Measurements from ENCODE around the gene UGT8.
A peak's percentile ranks its signal among the peaks of the same experiment; 100 is the strongest.
"Not testable (repeated sequence)": the region's sequence is repeated elsewhere in the genome, so short reads cannot be mapped to it uniquely, and the experiment has no call there.

The UGT8 gene

GRCh38 chr4:114598191-114599121, at the start of gene UGT8:
Gene UGT8, plus strand, starts transcription at chr4:114598807. Its CDS starts 24,074 bp downstream, at chr4:114622881.
- DNase-seq (ENCODE audit: low spot score): peak; percentile 59

GRCh38 chr4:114549638-114550037, 49.0 kb upstream of the UGT8 start:
- no peak for DNase-seq (ENCODE audit: low spot score)

- DNase-seq (ENCODE audit: low spot score): no peak
These were observed 40.1 kb upstream of the UGT8 start for GRCh38 chr4:114558446-114559020.

DNA sequence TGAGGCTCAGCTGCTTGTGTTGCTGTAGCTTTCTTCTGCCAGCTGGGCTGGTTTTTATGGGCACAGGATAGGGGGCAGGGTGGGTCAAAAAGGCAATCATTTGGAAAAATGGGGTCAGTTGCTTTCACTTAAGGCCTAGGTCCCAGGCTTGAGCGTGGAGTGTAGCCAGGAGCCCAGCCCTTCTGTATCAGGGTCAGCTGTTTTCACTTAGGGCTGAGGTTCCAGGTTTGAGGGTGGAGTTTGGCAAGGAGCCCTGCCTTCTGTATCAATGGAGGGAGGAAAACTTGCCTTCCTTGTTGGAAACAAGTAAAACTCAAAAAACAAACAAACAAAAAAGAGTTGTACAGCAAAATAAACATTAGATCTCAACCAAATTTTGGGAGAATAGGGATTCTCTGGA, 37.0 kb upstream of the UGT8 start:
- DNase-seq (ENCODE audit: low spot score): no peak

- DNase-seq (ENCODE audit: low spot score): no peak
These were observed 36.3 kb upstream of the UGT8 start for GRCh38 chr4:114562176-114562904.

- no peak for DNase-seq (ENCODE audit: low spot score)
These were observed 34.9 kb upstream of the UGT8 start for GRCh38 chr4:114563536-114564315.

GRCh38 chr4:114577386-114577785, 21.2 kb upstream of the UGT8 start:
- DNase-seq (ENCODE audit: low spot score): no peak

GRCh38 chr4:114582621-114583020, 16.0 kb upstream of the UGT8 start:
- DNase-seq (ENCODE audit: low spot score): no peak

GRCh38 chr4:114588305-114588704, 10.3 kb upstream of the UGT8 start:
- DNase-seq (ENCODE audit: low spot score): no peak

- DNase-seq (ENCODE audit: low spot score): not testable (repeated sequence)
These were observed 8.2 kb upstream of the UGT8 start for GRCh38 chr4:114590360-114590759.

GRCh38 chr4:114593526-114593925, 5.1 kb upstream of the UGT8 start:
- no peak for DNase-seq (ENCODE audit: low spot score)

DNA sequence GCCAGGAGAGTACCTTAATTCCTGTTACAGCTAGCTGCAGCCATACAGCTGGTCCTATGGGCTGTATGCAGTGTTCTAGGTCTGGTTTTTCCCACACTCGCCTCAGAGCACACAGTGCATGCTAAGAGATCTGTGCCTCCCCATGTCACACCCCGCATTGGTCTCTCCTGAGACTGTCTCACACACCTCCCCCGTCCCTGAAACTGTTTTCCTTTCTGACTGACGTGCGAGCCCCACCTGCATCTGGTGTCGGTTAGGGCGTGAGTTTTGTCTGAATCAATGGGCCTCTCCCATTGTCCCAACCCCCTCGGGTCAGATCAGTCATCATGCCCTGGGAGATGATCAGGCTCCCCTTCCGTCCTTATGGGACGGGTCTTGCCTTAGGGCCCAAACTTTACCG, 3.4 kb upstream of the UGT8 start:
- no peak for DNase-seq (ENCODE audit: low spot score)

DNA sequence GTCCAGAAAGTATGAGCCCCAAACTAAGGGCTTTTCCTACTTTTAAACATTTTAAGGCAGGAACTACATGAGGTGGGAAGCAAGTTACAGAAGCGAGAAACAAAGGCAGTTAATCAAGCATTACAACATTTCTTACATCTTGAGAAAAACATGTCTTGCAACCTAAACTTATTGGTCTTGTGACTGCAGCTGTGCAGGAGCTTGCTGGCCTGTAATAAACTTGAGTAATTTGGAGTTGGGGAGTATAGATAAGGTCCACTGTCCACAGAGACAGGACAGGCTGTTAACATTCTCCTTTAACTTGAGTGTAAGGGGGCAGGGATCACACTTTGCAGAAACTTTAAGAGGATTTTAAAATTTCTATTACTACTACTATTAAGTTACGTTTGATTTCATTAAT, 2.7 kb upstream of the UGT8 start:
- no peak for DNase-seq (ENCODE audit: low spot score)

- peak; percentile 78 for DNase-seq (ENCODE audit: low spot score)
These were observed 1.0 kb upstream of the UGT8 start for GRCh38 chr4:114597410-114598115.

- peak; percentile 47 for DNase-seq (ENCODE audit: low spot score)
These were observed 760 bp downstream of the UGT8 start for GRCh38 chr4:114599231-114599902.

- DNase-seq (ENCODE audit: low spot score): no peak
These were observed 1.4 kb downstream of the UGT8 start for GRCh38 chr4:114599903-114600552.

DNA sequence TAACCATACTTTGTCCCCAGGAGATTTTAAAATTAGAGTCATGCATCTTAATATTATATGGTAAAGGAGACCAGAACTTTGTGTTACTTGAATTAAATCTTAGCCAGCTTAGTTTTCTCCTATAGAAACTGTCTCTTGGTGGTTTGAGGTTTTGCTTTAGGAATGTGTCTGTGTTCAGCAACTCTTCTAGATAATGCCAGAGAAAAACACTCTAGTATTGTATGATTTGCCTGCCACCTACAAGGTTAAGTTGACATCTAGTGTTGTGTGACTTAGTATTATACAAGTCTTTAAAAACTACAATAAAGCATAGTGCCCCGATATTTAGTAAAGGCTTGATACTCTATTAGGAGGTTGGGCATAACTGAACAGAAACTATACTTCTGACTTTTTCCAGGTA, 2.1 kb downstream of the UGT8 start:
- DNase-seq (ENCODE audit: low spot score): no peak

- no peak for DNase-seq (ENCODE audit: low spot score)
These were observed 2.9 kb downstream of the UGT8 start for GRCh38 chr4:114601304-114602052.

DNA sequence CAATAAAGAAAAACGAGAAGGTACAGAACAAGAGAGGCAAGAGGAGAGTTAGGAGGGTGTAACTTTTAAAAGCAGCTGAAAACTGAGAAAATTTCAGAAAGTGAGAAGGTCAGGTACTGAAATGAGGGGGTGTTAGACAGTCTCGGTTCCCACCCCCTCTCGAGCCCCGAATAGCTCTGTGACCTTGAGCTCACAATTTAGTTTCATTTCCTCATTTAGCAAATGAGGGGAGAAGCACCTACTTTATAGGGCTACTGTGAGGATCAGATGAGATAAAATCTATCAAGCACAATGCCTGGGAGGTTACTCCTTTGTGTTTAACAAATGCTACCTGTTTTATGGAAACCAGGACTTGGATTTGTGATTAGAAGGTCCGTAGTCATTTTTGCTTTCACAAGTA, 4.9 kb downstream of the UGT8 start:
- no peak for DNase-seq (ENCODE audit: low spot score)

GRCh38 chr4:114606245-114606644, 7.6 kb downstream of the UGT8 start:
- DNase-seq (ENCODE audit: low spot score): no peak

Data from cerebellar cortex (tissue), 1 donor.